LHCN-M2 (cell line): ENCODE data around the gene CRTC3. TPM values are rescaled to one million over a fixed set of nuclear protein-coding genes. Genes with fewer than 3 reads are reported as not detected.
A peak's percentile ranks its signal among the peaks of the same experiment; 100 is the strongest.
"Not testable (repeated sequence)": the region's sequence is repeated elsewhere in the genome, so short reads cannot be mapped to it uniquely, and the experiment has no call there.

Experiments
- DNase-seq: peaks from one replicate; pipeline ENCODE4 v3.0.0-alpha.2; 2012; ENCODE audit warnings: low read depth
- total RNA-seq: library from RNA; depleted of rRNA; stranded (reverse); fragments of >200 nt; gene quantifications from 2 replicates; pipeline ENCODE4 v1.2.3, GENCODE V29; 2014

Gene CRTC3
- total RNA-seq, 1 experiment from 2014 or later: 17.0 TPM

DNA sequence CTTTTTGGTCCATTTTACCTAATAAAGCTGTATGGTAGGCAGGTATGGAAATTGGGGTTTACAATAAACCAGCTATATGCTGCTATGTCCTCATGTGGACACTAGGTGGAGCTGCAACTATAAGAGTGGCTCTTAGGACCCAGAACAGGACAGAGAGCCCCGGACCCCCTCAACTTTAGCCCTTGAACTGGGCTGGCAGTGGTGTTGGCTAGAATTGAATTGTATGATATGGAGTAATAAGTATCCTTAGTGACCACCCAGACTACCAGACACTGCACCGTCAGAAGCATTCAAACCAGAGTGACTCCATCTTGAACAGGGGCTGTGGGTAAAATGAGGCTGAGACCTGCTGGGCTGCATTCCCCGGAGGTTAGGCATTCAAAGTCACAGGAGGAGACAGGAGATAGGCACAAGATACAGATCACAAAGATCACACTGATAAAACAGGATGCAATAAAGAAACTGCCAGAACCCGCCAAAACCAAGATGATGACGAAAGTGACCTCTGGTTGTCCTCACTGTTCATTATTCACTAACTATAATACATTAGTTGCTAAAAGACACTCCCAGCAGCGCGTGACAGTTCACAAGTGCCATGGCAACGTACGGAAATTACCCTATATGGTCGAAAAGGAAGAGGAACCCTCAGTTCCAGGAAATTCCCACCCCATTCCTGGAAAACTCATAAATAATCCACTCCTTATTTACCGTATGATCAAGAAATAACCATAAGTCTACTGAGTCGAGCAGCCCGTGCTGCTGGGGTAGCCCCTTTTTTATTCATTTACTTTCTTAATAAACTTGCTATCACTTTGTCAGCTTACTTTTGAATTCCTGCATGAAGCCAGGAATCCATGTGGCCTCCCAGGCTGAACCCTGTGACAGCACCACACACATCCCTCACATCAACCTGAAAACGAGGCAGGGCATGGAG lies 118.7 kb downstream of the CRTC3 start:
- peak; percentile 50 for DNase-seq

- DNase-seq: no peak
Observed at GRCh38 chr15:90650117-90650955, 120.6 kb downstream of the CRTC3 start.

DNA sequence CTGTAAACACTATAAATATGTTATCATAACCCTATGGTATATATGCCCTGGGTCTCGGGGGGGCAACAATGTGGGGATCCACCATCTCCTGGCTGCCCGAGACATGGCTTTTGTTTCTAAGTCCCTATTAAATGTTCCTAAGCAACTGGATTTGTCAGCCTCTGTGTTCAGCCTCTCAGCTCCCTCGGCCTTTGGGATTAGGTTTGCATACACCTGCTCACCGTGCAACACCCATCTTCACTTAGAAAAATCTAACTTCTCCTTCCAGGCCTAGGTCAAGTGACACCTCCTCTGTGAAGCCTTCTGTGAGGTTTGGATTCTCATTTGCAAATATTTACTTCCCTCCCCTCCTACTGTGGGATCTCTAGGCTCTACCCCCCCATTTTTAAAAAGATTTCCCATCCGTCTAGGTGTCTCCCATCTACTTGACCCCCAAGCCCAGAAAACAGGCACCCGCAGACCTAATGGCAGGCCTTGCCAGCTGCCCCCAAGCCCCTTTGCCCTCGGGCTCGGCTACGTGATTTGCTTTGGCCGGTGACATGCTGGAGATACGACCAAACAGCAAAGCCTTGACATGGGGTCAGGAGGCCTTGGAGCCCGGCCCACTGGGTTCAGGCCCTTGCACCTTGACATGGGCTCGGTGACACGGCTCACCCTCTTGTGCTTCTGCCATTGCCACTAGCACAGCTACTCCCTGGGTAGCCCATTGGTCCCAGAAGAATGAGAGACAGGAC lies 121.4 kb downstream of the CRTC3 start:
- DNase-seq: no peak

GRCh38 chr15:90654233-90655136 lies 124.8 kb downstream of the CRTC3 start:
- DNase-seq: no peak

DNA sequence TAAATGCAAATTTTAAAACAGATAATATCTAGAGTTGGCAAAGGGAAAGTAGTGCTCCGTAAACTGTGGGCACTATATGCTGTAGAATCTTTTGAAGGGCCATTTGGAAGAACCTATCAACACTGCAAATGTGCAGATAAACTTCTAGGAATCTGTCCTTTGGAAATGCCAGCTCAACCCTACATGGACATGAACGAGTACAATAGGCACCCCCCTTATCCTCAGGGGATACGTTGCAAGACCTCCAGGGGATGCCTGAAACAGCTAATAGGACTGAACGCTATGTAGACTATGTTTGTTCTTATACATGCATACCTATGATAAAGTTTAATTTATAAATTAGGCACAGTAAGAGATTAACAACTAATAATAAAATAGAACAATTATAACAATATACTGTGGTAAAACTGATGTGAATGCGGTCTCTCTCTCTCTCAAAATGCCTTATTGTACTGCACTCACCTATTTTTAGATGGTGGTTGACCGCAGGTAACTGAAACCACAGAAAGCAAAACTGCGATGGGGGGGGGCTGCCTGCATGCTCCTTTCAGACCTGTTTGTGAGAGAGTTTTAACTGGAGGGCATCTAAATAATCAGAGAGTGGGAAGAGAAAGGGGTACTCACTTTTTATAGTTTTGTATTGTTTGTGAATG lies 127.9 kb downstream of the CRTC3 start:
- DNase-seq: not testable (repeated sequence)

DNA sequence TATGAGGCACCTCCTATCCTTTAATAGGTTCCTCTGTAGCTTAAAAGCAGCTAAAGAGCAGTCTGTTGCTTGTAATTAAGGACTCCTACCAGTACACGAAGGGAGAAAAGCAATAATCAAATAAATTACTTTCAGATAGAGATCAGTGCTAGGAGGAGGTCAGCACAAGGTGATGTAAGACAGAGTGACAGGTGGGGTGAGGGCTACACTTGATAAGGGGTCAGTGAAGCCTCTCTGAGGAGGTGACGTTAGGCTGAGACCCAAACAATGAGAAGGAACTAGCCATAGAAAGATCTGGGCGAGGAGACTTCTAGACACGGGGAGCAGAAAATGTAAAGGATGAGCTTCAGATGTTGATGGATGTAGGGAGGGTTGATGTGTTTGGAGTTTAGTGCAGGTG lies 129.8 kb downstream of the CRTC3 start:
- no peak for DNase-seq

DNA sequence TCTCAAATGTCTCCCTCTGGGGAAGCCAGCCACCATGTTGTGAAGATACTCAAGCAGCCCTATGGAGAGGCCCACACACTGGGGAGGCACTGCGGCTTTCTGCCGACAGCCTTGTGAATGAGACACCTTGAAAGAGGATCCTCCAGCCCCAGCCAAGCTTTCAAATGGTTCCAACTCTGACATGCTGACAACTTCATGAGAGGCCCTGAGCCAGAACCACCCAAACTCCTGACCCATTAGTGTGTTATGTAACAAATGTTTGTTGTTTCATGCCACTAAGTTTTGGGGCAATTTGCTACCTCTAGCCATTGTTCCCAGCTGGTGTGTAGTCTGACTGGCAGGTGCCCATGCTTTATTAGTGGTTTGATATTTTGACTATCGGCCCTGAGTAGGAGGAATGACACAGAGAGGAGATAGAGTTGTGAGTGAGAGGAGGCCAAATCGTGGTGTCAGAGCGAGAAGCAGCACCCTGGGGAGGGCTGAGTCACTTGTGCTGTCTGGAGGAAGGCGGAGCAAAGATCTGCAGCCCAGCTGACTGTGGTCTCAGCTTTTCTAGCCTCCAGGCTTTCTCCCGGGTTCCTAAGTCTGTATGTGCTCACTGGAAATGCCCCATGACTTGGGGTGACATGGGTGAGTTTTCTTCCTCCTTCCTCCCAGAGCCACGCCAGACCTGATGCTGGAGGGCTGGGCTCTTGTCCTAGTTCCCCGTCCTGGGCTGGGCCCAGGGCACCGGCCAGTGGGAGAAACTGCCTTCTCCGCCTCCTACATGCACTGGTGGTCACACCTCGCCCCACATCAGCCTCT lies 130.7 kb downstream of the CRTC3 start:
- DNase-seq: peak; percentile 92

DNA sequence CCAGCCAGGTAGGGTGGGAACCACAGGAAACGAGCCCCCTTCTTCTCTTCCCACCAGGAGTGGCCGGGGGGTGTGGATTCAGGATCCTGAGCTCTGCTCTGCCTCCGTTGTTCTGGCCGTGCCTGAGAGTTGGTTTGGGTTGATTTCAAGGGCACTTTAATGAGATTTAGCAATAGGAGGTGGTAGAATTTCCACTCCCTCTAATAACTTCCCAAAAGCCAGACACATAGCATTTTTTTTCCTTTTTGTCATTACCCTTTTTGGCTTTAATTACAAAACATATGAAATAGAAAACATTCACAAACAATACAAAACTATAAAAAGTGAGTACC lies 131.2 kb downstream of the CRTC3 start:
- not testable (repeated sequence) for DNase-seq

DNA sequence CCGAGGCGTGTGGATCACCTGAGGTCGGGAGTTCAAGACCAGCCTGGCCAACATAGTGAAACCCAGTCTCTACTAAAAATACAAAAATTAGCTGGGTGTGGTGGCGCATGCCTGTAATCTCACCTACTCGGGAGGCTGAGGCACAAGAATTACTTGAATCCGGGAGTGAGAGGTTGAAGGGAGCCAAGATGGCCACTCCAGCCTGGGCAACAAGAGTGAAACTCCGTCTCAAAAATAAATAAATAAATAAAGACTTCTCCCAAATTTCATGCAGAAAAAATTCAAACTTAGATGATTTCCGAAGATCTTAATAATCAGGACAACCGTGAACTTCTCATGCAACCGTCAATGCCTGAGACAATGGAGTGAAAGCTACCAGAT lies 134.3 kb downstream of the CRTC3 start:
- DNase-seq: not testable (repeated sequence)

- peak; percentile 28 for DNase-seq
Observed at GRCh38 chr15:90664650-90665287, 135.0 kb downstream of the CRTC3 start.

GRCh38 chr15:90665288-90666134 lies 135.8 kb downstream of the CRTC3 start:
- peak; percentile 58 for DNase-seq

DNA sequence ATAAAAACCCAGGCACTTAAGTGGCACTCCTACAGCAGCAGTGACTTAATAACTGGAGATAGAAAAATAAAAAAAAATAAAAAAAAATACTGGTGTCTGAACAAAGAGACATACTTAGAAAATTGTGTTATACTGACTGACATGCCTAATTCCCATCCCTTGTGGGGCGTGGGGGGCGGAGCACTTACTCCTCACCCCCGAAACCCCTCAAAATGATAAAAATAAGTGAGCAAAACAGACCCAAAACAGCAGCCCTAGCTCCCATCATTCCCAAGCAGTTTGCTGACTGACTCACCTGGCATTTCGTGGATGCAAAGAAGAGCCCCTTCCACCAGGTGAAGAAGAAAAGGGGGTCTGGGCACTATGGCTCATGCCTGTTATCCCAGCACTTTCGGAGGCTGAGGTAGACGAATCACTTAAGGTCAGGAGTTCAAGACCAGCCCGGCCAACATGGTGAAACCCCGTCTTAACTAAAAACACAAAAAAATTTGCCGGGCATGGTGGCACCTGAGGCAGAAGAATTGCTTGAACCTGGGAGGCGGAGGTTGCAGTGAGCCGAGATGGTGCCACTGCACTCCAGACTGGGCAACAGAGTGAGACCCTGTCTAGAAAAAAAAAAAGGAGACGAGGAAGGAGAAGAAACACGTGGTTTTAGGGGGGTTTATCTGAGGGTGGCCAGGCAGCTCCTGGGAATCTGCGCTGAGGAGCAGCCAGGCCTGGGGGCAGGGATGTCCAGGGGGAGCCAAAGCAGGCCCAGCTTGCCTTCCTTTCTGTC lies 136.6 kb downstream of the CRTC3 start:
- DNase-seq: no peak

- peak; percentile 19 for DNase-seq
Observed at GRCh38 chr15:90667073-90667754, 137.5 kb downstream of the CRTC3 start.

DNA sequence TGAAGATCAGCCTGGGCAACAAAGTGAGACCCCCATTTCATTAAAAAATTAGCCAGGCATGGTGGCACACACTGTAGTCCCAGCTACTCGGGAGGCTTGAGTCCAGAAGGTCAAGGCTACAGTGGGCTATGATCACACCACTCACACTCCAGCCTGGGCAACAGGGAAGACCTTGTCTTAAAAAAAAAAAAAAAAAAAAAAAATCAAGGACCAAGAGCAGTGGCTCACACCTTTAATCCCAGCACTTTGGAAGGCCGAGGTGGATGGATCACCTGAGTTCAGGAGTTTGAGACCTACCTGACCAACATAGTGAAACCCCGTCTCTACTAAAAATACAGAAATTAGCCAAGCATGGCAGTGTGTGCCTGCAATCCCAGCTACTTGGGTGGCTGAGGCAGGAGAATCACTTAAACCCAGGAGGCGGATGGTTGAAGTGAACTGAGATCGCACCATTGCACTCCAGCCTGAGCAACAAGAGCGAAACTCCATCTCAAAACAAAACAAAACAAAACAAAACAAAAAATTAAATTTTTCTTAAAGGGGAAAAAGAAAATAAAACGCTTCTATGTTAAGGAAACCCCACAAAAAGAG lies 138.1 kb downstream of the CRTC3 start:
- DNase-seq: not testable (repeated sequence)

DNA sequence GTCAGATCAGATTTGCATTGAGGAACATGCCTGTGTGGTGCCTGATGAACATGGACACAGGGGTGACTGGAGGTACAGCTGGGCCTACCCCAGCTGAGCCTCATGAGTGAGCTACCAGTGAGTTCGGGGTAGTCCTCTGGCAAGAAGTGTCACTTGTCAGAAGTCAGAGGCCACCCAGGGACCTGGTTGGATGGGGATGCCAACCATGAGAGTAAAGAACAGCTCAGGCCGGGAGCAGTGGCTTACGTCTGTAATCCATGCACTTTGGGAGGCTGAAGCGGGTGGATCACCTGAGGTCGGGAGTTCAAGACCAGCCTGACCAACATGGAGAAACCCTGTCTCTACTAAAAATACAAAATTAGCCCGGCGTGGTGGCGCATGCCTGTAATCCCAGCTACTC lies 140.9 kb downstream of the CRTC3 start:
- not testable (repeated sequence) for DNase-seq

DNA sequence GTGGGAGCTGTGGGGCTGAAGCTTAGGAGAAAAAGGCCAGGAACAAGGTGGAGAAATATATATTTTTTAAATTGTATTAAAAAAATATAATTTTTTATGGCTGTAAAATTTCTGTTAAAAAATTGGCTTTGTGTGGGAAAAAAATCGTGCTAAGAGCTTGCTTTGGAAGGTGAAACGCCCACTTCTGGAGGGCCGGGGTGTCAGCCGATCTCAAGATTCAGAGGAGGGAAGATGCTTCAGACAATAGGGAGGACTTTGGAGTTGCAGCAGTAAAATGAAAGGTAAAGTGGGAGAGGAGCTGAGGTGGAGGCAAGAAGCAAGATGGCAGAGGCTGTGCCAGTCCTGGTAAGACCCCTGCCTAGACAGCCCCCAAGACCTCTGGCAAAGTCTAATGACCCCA lies 141.5 kb downstream of the CRTC3 start:
- no peak for DNase-seq
